GM21717 (cell line): ENCODE results near the gene C5AR2.
"Not testable (repeated sequence)": the region's sequence is repeated elsewhere in the genome, so short reads cannot be mapped to it uniquely, and the experiment has no call there.

Experiments
- ATAC-seq: cut with Tn5 transposase; IDR thresholded peaks from one replicate; pipeline ENCODE4 v1.9.1; 2021; ENCODE audit warnings: mild to moderate bottlenecking, moderate library complexity; ENCODE audit not compliant: unreplicated experiment

C5AR2 gene

DNA sequence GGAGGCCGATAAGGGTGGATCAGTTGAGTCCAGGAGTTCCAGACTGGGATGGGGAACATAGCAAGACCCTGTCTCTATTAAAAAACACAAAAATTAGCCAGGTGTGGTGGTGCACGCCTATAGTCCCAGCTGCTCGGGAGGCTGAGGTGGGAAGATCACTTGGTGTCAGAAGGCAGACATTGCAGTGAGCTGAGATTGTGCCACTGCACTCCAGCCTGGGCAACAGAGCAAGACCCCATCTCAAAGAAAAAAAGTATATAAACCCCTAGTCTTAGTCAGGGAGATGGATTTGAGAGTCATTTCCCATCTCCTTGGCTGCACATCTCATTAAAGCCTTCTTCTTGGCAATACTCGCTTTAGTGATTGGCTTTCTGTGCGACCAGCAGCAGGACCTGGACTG lies 51.9 kb downstream of the C5AR2 start:
- not testable (repeated sequence) for ATAC-seq

DNA sequence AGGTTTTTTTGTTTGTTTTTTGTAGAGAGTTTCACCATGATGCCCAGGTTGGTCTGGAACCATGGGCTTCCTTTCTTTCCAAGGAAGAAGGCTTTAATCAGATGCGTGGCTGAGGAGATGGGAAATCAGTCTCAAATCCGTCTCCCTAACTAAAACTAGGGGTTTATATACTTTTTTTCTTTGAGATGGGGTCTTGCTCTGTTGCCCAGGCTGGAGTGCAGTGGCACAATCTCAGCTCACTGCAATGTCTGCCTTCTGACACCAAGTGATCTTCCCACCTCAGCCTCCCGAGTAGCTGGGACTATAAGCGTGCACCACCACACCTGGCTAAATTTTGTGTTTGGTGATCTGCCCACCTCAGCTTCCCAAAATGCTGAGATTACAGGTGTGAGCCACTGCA lies 52.6 kb downstream of the C5AR2 start:
- not testable (repeated sequence) for ATAC-seq

DNA sequence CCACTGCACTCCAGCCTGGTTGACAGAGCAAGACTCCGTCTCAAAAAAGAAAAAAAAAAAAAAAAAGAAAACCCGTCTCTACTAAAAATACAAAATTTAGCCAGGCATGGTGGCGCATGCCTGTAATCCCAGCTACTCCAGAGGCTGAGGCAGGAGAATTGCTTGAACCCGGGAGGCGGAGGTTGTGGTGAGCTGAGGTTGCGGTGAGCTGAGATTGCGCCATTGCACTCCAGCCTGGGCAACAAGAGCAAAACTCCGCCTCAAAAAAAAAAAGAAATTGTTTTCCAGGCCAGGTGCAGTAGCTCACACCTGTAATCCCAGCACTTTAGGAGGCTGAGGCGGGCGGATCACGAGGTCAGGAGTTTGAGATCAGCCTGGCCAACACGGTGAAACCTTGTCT lies 54.6 kb downstream of the C5AR2 start:
- not testable (repeated sequence) for ATAC-seq

DNA sequence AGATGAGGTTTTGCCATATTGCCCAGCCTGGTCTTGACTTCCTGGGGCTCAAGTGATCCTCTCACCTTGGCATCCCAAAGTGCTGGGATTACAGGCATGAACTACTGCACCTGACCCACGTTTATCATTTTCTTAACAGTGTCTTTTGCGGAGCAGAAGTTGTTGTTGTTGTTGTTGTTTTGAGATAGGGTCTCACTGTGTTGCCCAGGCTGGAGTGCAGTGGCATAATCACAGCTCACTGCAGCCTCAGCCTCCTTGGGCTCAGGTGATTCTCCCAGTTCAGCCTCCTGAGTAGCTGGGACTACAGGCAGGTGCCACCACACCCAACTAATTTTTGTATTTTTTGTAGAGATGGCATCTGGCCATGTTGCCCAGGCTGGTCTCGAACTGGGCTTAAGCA lies 55.6 kb downstream of the C5AR2 start:
- not testable (repeated sequence) for ATAC-seq

DNA sequence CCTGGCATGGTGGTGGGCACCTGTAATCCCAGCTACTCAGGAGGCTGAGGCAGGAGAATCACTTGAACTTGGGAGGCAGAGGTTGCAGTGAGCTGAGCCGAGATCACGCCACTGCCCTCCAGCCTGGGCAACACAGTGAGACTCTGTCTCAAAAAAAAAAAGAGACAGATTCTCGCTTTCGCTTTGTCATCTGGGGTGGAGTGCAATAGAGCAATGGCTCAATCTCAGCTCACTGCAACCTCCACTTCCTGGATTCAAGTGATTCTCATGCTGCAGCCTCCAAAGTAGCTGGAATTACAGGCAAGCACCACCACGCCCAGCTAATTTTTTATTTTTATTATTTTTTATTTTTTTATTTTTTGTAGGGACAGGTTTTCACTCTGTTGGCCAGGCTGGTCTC lies 56.7 kb downstream of the C5AR2 start:
- not testable (repeated sequence) for ATAC-seq

DNA sequence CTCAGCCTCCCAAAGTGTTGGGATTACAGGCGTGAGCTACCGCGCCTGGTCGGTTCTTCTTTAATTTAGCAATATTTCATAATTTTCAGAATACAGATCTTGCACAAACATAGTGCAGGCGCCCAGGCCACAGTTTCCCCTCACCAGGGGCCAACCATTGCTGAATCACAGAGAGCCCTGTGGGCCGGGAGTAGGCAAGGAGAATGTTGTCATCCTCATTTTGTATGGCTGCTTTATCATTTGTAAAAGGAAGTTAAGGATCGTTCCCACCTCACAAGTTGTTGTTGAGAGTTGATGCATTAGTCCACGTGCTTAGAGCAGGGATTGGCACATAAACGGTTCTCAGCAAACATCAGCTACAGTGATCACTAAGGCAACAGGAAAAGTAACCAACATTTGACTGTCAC lies 57.2 kb downstream of the C5AR2 start:
- no peak for ATAC-seq

DNA sequence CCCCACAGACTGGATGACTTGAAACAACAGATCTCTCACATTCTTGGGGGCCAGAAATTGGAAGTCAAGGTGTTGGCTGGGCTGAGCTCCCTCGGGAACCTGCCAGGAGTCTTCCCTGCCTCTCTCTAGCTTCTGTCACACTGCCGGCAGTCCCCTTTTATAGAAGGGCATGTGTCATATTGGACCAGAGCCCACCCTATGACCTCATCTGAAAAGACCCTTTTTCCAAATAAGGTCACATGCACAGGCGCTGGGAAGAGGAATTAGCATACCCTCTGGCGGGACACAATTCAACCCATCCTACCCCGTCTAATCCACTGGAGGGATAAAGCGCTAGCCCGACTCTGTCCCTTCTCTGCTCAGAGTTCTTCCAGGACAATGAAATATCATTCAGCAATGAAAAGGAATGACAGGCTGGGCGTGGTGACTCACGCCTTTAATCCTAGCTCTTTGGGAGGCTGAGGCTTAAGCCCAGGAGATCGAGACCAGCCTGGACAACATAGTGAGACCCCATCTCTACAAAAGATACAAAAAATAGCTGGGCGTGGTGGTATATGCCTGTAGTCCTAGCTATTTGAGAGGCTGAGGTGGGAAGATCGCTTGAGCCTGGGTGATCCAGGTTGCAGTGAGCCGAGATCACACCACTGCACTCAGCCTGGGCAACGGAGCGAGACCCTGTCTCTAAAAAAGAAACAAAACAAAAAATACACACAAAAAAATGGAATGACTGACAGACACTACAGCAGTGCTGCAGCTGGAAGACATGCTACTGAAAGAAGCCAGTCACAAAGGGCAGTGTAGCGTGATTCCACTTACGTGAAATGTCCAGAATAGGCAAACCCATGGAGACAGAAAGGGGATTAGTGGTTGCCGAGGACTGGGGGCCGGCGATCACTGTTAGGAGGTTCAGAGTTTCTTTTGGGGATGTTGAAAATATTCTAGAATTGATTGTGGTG lies 58.8 kb downstream of the C5AR2 start:
- ATAC-seq = no peak

DNA sequence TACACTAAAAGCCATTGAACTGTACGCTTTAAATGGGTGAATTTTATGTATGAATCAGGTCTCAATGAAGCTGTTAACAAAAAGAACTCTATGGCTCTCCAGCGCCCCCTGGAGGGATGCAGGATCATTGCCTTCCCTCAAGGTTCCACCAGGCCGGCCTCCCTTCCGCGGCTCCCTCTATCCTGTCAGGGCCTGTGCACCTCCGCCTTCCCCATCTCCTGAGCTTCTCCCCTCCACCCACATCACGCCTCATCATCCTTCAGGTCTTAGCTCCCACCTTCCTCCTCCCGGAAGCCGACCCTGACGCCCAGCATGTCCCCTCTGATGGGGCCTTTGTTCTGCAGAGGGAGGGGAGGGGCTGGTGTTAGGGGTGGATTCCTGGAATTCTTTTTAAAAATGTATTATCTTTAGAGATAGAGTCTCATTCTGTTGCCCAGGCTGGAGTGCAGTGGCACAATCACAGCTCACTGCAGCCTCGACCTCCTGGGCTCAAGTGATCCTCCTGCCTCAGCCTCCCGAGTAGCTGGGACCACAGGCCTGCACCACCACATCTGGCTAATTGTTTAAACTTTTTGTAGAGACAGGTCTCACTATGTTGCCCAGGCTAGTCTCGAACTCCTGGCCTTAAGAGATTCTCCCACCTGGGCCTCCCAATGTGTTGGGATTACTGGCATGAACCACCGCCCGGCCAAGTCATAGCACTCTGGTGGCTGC lies 59.7 kb downstream of the C5AR2 start:
- no peak for ATAC-seq
